ENCODE measurements around the gene GRXCR1.

Gene GRXCR1

DNA sequence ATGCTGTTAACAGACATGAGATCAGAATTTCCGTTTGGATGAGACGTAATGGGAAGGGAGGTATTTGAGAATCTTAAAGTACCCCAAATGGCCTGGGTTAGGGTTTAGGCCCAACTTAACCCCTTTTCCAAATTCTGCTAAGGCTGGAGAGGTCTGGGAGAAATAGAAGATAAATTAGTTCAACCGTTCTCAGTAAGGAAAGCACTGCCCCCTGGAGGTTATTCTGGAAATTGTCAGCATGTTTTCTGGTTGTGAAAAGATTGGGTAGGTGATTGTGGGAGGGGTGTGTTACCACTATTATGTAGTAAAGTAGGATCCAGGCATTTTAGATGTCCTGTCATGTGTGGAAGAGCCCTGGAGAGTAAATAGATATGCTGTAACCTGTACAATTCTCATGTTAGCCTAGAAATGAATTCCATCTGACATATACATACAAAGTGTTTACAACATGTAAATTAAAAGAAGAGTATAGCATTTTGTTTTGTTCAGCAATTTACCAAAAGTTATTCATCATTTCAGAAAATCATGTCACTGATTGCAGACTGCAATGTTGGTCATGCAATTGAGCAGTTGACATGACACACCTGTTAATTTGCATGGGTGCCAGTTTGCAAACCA, 26.8 kb upstream of the GRXCR1 start:
- Histone ChIP-seq H3K79me2 (no peaks in the 10 kb centered on the region), H3K4me1 (no peaks in the 10 kb centered on the region), H3K4me2 (ENCODE audit: low read length) (no peak overlapping the region), H3K27me3 (ENCODE audit: control insufficient read depth, insufficient read depth, low read length) (no peaks in the 10 kb centered on the region), H2AFZ (no peak overlapping the region), H3K9ac (no peak overlapping the region), H3K9me3 (ENCODE audit: control insufficient read depth, low read length) (no peaks in the 10 kb centered on the region), H3K36me3 (ENCODE audit: control insufficient read depth, insufficient read depth, low read length) (no peaks in the 10 kb centered on the region), H3K27ac (no peak overlapping the region), H3K4me3 (ENCODE audit: low read depth, low read length) (no peak overlapping the region)
- TF ChIP-seq, protein P1, sequence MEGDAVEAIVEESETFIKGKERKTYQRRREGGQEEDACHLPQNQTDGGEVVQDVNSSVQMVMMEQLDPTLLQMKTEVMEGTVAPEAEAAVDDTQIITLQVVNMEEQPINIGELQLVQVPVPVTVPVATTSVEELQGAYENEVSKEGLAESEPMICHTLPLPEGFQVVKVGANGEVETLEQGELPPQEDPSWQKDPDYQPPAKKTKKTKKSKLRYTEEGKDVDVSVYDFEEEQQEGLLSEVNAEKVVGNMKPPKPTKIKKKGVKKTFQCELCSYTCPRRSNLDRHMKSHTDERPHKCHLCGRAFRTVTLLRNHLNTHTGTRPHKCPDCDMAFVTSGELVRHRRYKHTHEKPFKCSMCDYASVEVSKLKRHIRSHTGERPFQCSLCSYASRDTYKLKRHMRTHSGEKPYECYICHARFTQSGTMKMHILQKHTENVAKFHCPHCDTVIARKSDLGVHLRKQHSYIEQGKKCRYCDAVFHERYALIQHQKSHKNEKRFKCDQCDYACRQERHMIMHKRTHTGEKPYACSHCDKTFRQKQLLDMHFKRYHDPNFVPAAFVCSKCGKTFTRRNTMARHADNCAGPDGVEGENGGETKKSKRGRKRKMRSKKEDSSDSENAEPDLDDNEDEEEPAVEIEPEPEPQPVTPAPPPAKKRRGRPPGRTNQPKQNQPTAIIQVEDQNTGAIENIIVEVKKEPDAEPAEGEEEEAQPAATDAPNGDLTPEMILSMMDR (IDR thresholded peaks at IDR 0.05), result peak; percentile 57

DNA sequence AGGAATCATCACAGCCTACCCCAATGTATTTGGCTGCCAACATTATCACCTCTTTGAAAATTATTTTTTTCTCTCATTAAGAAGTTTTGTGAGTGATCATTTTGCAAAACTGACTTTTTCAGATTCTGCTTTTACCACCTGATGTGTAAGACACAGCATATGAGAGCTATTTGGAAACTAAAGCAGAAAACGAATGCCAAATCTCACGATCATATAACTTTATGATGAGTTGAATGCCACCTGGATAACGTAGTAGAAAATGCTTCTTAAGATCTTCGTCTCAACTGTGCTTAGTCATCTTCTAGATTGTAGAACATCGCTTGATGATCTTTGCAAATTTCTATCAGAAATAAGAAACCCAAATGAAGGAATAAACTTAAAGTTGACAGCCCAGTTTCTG, 21.3 kb upstream of the GRXCR1 start:
- Histone ChIP-seq H2AFZ (peak overlapping the region; percentile 13), H3K36me3 (ENCODE audit: control insufficient read depth, insufficient read depth, low read length) (no peaks in the 10 kb centered on the region), H3K9ac (no peak overlapping the region), H3K9me3 (ENCODE audit: control insufficient read depth, low read length) (no peaks in the 10 kb centered on the region), H3K4me2 (ENCODE audit: low read length) (peak overlapping the region; percentile 61), H3K27me3 (ENCODE audit: control insufficient read depth, insufficient read depth, low read length) (no peaks in the 10 kb centered on the region), H3K27ac (peak overlapping the region; percentile 47), H3K4me3 (ENCODE audit: low read depth, low read length) (peak overlapping the region; percentile 11), H3K4me1 (peaks cover 3% of the 10 kb centered on the region), H3K79me2 (no peaks in the 10 kb centered on the region)
- TF ChIP-seq, protein P1 (IDR thresholded peaks at IDR 0.05), result no peak

DNA sequence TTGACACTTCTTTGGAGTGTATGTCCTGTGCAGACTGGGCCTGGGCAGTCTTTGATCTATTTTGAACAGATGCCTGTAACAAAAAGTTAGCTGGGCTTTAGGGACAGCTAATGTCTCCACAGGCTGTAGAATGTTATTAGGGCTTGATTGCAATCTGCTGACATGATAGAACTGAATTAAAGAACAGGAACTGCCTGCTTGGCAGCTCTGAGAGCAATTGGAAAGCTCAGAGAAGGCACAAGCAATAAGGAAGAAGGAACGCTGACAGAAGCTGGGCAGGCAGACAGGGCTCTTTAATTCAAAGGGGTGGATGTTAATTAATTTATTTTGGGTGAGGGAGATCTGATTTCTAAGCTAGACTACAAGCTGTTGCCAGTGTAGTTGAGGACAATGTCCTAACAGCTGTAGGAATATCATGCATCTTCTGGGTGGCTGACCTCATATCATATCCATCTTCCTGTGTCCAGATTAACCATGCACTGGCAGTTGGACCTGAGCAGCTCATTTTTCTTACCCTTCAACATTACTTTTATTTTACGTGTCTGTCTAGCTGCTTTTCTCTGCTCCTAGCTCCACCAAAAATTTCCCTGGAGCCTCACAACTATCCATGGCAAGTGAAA, 20.7 kb upstream of the GRXCR1 start:
- Histone ChIP-seq H3K27ac (peak overlapping the region; percentile 47), H3K4me2 (ENCODE audit: low read length) (peak overlapping the region; percentile 61), H3K9me3 (ENCODE audit: control insufficient read depth, low read length) (no peaks in the 10 kb centered on the region), H3K4me3 (ENCODE audit: low read depth, low read length) (peak overlapping the region; percentile 11), H3K79me2 (no peaks in the 10 kb centered on the region), H3K9ac (no peak overlapping the region), H3K27me3 (ENCODE audit: control insufficient read depth, insufficient read depth, low read length) (no peaks in the 10 kb centered on the region), H3K4me1 (peaks cover 3% of the 10 kb centered on the region), H2AFZ (peak overlapping the region; percentile 13), H3K36me3 (ENCODE audit: control insufficient read depth, insufficient read depth, low read length) (no peaks in the 10 kb centered on the region)
- TF ChIP-seq, protein P1 (IDR thresholded peaks at IDR 0.05), result no peak

DNA sequence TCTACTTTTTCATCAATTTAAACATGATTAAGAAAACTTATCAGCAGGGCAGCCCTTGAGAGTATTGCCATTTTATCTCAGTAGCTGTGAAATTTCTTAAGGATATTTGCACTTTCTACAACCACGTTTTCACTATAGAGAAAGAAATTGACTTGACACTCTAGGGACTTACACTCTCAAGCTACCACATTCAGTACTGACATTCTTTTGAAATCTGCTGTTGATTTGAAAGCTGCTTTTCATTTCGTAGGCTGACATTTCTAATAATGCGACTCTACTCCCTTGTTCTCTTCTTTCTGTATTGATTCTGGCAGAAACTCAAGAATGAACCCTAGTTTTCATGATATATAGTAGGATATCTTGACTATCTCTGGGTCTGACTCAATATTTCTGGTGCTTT, 13.7 kb upstream of the GRXCR1 start:
- TF ChIP-seq, protein P1 (IDR thresholded peaks at IDR 0.05), result no peak
- Histone ChIP-seq H3K27me3 (ENCODE audit: control insufficient read depth, insufficient read depth, low read length) (no peaks in the 10 kb centered on the region), H3K9me3 (ENCODE audit: control insufficient read depth, low read length) (no peaks in the 10 kb centered on the region)

DNA sequence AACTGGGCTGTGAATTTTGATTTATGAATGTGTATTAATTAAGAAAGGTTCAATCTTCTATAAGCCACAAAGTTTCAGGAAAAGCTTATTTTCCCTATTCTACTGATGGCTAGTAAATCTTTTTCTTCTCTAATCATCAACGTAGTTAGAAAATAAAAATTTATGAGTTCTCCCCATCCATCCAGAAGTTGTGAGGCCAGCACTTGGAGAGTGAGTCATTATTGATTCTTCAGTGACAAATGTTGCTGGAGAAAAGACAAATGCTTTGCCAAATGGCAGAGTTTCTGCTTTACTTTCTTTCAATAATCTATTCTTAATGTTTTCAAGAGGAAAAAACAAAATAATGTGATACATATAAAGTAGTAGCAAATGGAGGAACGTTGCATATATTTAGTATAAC, 11.3 kb upstream of the GRXCR1 start:
- H2AFZ ChIP-seq, result no peak overlapping the region

More for the DNA sequence above, 13.7 kb upstream of the GRXCR1 start:
- Histone ChIP-seq H3K4me2 (ENCODE audit: low read length) (no peak overlapping the region), H3K27ac (no peak overlapping the region), H3K4me1 (no peaks in the 10 kb centered on the region), H3K36me3 (ENCODE audit: control insufficient read depth, insufficient read depth, low read length) (no peaks in the 10 kb centered on the region), H3K4me3 (ENCODE audit: low read depth, low read length) (no peak overlapping the region), H3K9ac (no peak overlapping the region), H3K79me2 (no peaks in the 10 kb centered on the region), H2AFZ (no peak overlapping the region)

More for the DNA sequence above, 11.3 kb upstream of the GRXCR1 start:
- H3K4me2 ChIP-seq (ENCODE audit: low read length), result no peak overlapping the region
- no peaks in the 10 kb centered on the region for H3K36me3 ChIP-seq (ENCODE audit: control insufficient read depth, insufficient read depth, low read length)
- H3K27me3 ChIP-seq (ENCODE audit: control insufficient read depth, insufficient read depth, low read length), result no peaks in the 10 kb centered on the region
- no peak overlapping the region for H3K9ac ChIP-seq
- TF ChIP-seq, protein P1 (IDR thresholded peaks at IDR 0.05), result no peak
- H3K4me3 ChIP-seq (ENCODE audit: low read depth, low read length), result no peak overlapping the region
- no peaks in the 10 kb centered on the region for H3K4me1 ChIP-seq
- H3K9me3 ChIP-seq (ENCODE audit: control insufficient read depth, low read length), result no peaks in the 10 kb centered on the region
- H3K79me2 ChIP-seq, result no peaks in the 10 kb centered on the region
- H3K27ac ChIP-seq, result no peak overlapping the region

Measured in parathyroid adenoma (tissue), 2 donors.